SKM-1 treated with dmso at 0.1 percent for 144 hours (cell line): ENCODE results near the gene LRRC9.

ENCODE experiments used
- DNase-seq: peaks from one replicate; lab custom pipeline; 2025; ENCODE audit not compliant: unreplicated experiment; lab: John Stamatoyannopoulos, UW

The LRRC9 gene

DNA sequence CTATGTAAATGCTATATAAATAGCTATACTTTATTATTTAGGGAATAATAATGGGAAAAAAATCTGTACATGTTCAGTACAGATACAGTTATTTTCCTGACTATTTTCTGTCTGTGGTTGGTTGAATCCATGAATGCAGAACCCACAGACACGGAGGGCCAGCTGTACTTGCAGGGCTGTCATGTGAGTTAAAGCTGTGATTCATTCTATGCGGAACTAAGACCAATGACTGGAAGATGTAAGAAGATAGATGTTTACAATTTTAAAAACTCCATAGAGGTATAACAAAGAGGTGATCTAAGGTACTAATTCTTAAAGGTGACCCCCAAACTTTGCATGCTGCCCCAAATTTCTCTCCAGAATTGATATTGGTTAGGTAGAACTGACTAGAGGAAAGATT is 186.4 kb downstream of the LRRC9 start:
- DNase-seq, result no peak

DNA sequence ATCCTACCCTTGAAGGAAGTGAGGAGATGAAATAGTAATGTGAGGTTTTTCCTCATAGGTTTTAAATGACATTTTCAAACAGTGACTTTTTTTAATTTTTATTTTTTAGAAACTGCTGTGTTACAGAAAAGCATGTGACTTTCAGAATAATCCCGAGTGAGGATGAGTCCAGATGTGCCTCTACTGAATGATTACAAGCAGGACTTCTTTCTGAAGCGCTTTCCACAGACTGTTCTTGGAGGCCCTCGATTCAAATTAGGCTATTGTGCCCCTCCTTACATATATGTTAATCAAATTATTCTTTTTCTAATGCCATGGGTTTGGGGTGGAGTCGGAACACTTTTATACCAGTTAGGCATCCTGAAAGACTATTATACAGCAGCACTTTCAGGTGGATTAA is 187.5 kb downstream of the LRRC9 start:
- no peak for DNase-seq

- DNase-seq, result no peak
These were observed 191.8 kb downstream of the LRRC9 start for GRCh38 chr14:60111732-60112131.
